ENCODE measurements around the gene ADAMTS9.

DNA sequence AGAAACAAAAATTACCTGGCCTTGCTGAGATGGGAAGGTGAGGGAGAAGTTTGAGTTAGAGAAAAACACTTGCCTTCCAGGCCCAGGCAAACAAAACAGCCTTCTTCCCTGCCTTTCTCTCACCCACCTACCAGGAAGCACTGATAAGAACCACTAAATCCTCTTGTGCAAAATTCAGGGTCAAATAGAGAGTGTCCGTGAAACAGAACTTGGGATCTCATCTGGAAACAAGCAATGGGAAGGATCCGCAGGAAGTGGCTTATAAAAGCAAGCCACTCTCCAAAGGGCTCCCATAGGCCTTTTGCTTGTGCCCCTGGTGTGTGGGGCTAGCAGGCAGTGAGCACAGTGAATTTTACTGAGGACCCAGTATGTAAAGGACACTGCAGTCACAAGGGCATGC lies 11.0 kb downstream of the ADAMTS9 start:
- no peak for TF ChIP-seq REST (IDR thresholded peaks at IDR 0.05)
- no peak for TF ChIP-seq CTCF (IDR thresholded peaks at IDR 0.05)
